CD14-positive monocyte (primary cell): ENCODE data around the gene WRNIP1. TPM values are rescaled to one million over a fixed set of nuclear protein-coding genes. Genes with fewer than 3 reads are reported as not detected.

Experiments used
- DNase-seq, 3 donors: peaks; one replicate each; pipeline ENCODE4 v3.0.0-alpha.2; 2011 to 2022
- H2AFZ ChIP-seq: 2 replicates; pipeline ENCODE4 v1.6.0; 2012; ENCODE audit warnings: mild to moderate bottlenecking, low read depth, low read length, inconsistent platforms; ENCODE audit not compliant: insufficient read depth, poor library complexity, severe bottlenecking
- H3K27ac ChIP-seq, 2 donors: 1 replicate in 1 of 2; 2 replicates in 1 of 2; pipeline ENCODE4 v1.5.1; 2012 to 2013; ENCODE audit warnings: low read length in 2 of 2, control low read depth in 1 of 2, inconsistent platforms in 1 of 2, low read depth in 1 of 2, mild to moderate bottlenecking in 1 of 2
- H3K27me3 ChIP-seq, 2 donors: one replicate each; pipeline versions ENCODE4 v1.6.0 to v1.6.1; 2011 to 2013; ENCODE audit warnings: low read length in 2 of 2; ENCODE audit not compliant: control insufficient read depth in 2 of 2, insufficient read depth in 2 of 2
- H3K36me3 ChIP-seq, 2 donors: replicated peaks in 1 of 2; 1 replicate in 1 of 2; 2 replicates in 1 of 2; pipeline versions ENCODE4 v1.5.1 to v1.6.1; 2012 to 2013; ENCODE audit warnings: low read length in 2 of 2, control low read depth in 1 of 2, inconsistent platforms in 1 of 2, mild to moderate bottlenecking in 1 of 2; ENCODE audit not compliant: insufficient read depth in 2 of 2, control insufficient read depth in 1 of 2
- H3K4me1 ChIP-seq, 2 donors: 1 replicate in 1 of 2; 2 replicates in 1 of 2; pipeline versions ENCODE4 v1.5.1 to v1.6.1; 2012 to 2013; ENCODE audit warnings: low read length in 2 of 2, control low read depth in 1 of 2, inconsistent platforms in 1 of 2, mild to moderate bottlenecking in 1 of 2, moderate library complexity in 1 of 2; ENCODE audit not compliant: insufficient read depth in 2 of 2, control insufficient read depth in 1 of 2
- H3K4me2 ChIP-seq: replicated peaks from 2 replicates; pipeline ENCODE3; 2012; ENCODE audit warnings: low read length, moderate library complexity, mild to moderate bottlenecking; ENCODE audit not compliant: poor library complexity, severe bottlenecking; ENCODE audit errors: extremely low read depth
- H3K4me3 ChIP-seq, 3 experiments: fragments of 200-600 bp in 1 of 3; sonication (generic) in 1 of 3; replicated peaks in 1 of 3; 1 replicate in 2 of 3; 2 replicates in 1 of 3; pipeline ENCODE4 v1.5.1; 2011 to 2013; ENCODE audit warnings: low read length in 3 of 3, mild to moderate bottlenecking in 3 of 3, control low read depth in 2 of 3, low read depth in 2 of 3, inconsistent platforms in 1 of 3, moderate library complexity in 1 of 3
- H3K79me2 ChIP-seq: 2 replicates; pipeline ENCODE4 v1.6.0; 2012; ENCODE audit warnings: mild to moderate bottlenecking, control low read depth, inconsistent platforms, low read length, moderate library complexity; ENCODE audit not compliant: insufficient read depth
- H3K9ac ChIP-seq: 2 replicates; pipeline ENCODE4 v1.6.0; 2017; ENCODE audit warnings: low read length, mild to moderate bottlenecking; ENCODE audit not compliant: insufficient read depth, poor library complexity, severe bottlenecking
- H3K9me3 ChIP-seq, 2 donors: replicated peaks in 1 of 2; 1 replicate in 1 of 2; 2 replicates in 1 of 2; pipeline versions ENCODE4 v1.5.1 to v1.6.1; 2012 to 2013; ENCODE audit warnings: low read length in 2 of 2, control low read depth in 1 of 2; ENCODE audit not compliant: control insufficient read depth in 1 of 2, insufficient read depth in 1 of 2
- H4K20me1 ChIP-seq: 2 replicates; pipeline ENCODE4 v1.6.0; 2012; ENCODE audit warnings: mild to moderate bottlenecking, low read length, control low read depth, moderate library complexity; ENCODE audit not compliant: insufficient read depth
- H3K27ac Mint-ChIP-seq, 7 donors: one replicate each; pipeline ENCODE4 v1.8.0; 2020; ENCODE audit warnings: mild to moderate bottlenecking in 7 of 7, mixed read lengths in 7 of 7, moderate library complexity in 6 of 7, inconsistent platforms in 2 of 7
- H3K27me3 Mint-ChIP-seq, 3 donors: one replicate each; pipeline ENCODE4 v1.8.0; 2021 to 2022; ENCODE audit warnings: low read depth in 3 of 3, mild to moderate bottlenecking in 3 of 3, mixed read lengths in 3 of 3, moderate library complexity in 3 of 3, inconsistent platforms in 1 of 3
- H3K36me3 Mint-ChIP-seq, 2 donors: one replicate each; pipeline ENCODE4 v1.8.0; 2020; ENCODE audit warnings: mixed read lengths in 2 of 2, inconsistent platforms in 1 of 2, mild to moderate bottlenecking in 1 of 2
- H3K4me1 Mint-ChIP-seq: one replicate; pipeline ENCODE4 v1.8.0; 2020; ENCODE audit warnings: mild to moderate bottlenecking, mixed read lengths
- H3K4me3 Mint-ChIP-seq, 2 donors: one replicate each; pipeline ENCODE4 v1.8.0; 2020; ENCODE audit warnings: mild to moderate bottlenecking in 2 of 2, mixed read lengths in 2 of 2, moderate library complexity in 1 of 2
- H3K9me3 Mint-ChIP-seq, 7 donors: one replicate each; pipeline ENCODE4 v1.8.0; 2020 to 2022; ENCODE audit warnings: mixed read lengths in 7 of 7, mild to moderate bottlenecking in 6 of 7, moderate library complexity in 6 of 7, inconsistent platforms in 2 of 7
- WGBS: methylation state at CpG from one replicate; pipeline ENCODE4 v1.1.5; 2013; ENCODE audit warnings: missing lambda C conversion rate; ENCODE audit not compliant: insufficient coverage; 5-methylcytosine and 5-hydroxymethylcytosine counted together
- intact Hi-C, 2 donors: fragments of 100-400 bp; cut with micrococcal nuclease; formaldehyde crosslinking; loops; one replicate each; pipeline versions ENCODE4 v1.15.0 to v1.15.1; 2023
- polyA plus RNA-seq, 3 donors: library from polyadenylated mRNA; depleted of rRNA in 1 of 3; unstranded in 2 of 3; stranded (reverse) in 1 of 3; fragments of 300-500 nt in 2 of 3; fragments of >200 nt in 1 of 3; fragmentation: Illumina TruSeq in 2 of 3; gene quantifications; 1 replicate in 2 of 3; 2 replicates in 1 of 3; pipeline ENCODE4 v1.2.3, GENCODE V29; 2012 to 2021
- TF ChIP-seq, protein P1 (sequence below): fragments of 200-600 bp; IDR thresholded peaks from one replicate; pipeline ENCODE4 v1.8.0; 2022; ENCODE audit warnings: antibody characterized with exemption, mild to moderate bottlenecking

WRNIP1 gene
- polyA plus RNA-seq, 3 donors = 17.5 to 25.8 (median 17.8) TPM

DNA sequence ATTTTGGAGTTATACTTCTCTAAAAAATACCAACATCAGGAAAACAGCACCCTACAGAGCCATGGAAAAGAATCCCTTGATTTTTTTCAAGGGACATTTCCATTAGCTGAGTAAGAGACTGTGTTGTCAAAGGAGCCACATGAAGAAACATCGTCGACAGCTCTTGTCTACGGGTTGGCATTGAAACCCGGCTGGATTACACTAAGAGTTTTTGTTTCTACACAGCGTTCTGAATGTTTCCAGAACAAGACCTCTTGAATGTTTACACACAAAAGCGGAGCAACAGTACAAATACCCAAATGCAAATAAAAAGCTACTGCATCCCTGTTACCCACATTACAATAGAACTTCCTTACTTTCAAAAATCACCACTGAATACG, 12.1 kb upstream of the WRNIP1 start:
- H3K27me3 ChIP-seq = no peaks in the 10 kb centered on the region
- no peaks in the 10 kb centered on the region for H3K36me3 ChIP-seq
- WGBS = 70% methylated on average over 2 of the region's 7 CpGs
- no peak overlapping the region for H3K4me2 ChIP-seq
- TF ChIP-seq, protein P1, sequence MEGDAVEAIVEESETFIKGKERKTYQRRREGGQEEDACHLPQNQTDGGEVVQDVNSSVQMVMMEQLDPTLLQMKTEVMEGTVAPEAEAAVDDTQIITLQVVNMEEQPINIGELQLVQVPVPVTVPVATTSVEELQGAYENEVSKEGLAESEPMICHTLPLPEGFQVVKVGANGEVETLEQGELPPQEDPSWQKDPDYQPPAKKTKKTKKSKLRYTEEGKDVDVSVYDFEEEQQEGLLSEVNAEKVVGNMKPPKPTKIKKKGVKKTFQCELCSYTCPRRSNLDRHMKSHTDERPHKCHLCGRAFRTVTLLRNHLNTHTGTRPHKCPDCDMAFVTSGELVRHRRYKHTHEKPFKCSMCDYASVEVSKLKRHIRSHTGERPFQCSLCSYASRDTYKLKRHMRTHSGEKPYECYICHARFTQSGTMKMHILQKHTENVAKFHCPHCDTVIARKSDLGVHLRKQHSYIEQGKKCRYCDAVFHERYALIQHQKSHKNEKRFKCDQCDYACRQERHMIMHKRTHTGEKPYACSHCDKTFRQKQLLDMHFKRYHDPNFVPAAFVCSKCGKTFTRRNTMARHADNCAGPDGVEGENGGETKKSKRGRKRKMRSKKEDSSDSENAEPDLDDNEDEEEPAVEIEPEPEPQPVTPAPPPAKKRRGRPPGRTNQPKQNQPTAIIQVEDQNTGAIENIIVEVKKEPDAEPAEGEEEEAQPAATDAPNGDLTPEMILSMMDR = no peak
- H3K9me3 ChIP-seq = no peaks in the 10 kb centered on the region
- H3K9ac ChIP-seq = no peak overlapping the region
- H2AFZ ChIP-seq = no peak overlapping the region
- Mint-ChIP-seq H3K27ac (no peak overlapping the region), H3K4me1 (peaks cover 18% of the 10 kb centered on the region), H3K27me3 (peaks cover 0 to 9% (median 8%) of the 10 kb centered on the region in 3 donors), H3K36me3 (no peaks in the 10 kb centered on the region), H3K9me3 (no peaks in the 10 kb centered on the region), H3K4me3 (no peak overlapping the region)
- no peak overlapping the region for H3K4me3 ChIP-seq
- DNase-seq = no peak
- H3K27ac ChIP-seq = no peak overlapping the region
- peaks cover 15 to 17% of the 10 kb centered on the region in 2 donors for H3K4me1 ChIP-seq
- intact Hi-C loops = no loop called here
- H3K79me2 ChIP-seq = no peaks in the 10 kb centered on the region
- no peaks in the 10 kb centered on the region for H4K20me1 ChIP-seq

DNA sequence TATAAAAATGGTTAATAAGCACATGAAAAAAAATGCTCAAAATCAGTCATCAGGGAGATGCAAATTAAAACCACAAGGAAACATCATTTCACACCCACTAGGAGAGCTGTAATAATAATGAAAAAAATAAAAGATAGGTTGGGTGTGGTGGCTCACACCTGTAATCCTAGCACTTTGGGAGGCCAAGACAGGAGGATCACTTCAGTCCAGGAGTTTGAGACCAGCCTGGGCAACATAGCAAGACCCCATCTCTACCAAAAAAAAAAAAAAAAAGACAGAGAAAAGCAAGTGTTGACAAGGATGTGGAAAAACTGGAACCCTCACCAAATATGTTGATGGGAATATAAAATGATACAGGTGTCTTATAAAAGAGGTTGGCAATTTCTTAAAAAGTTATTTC, 11.4 kb upstream of the WRNIP1 start:
- H2AFZ ChIP-seq = no peak overlapping the region
- Mint-ChIP-seq H3K4me3 (no peak overlapping the region), H3K9me3 (no peaks in the 10 kb centered on the region), H3K36me3 (no peaks in the 10 kb centered on the region), H3K27me3 (peaks cover 0 to 8% (median 7%) of the 10 kb centered on the region in 3 donors), H3K27ac (no peak overlapping the region), H3K4me1 (peaks cover 18% of the 10 kb centered on the region)
- no peaks in the 10 kb centered on the region for H3K79me2 ChIP-seq
- no peaks in the 10 kb centered on the region for H4K20me1 ChIP-seq
- H3K4me1 ChIP-seq = peaks cover 15 to 17% of the 10 kb centered on the region in 2 donors
- no peak overlapping the region for H3K4me3 ChIP-seq
- intact Hi-C loops = no loop called here
- no peaks in the 10 kb centered on the region for H3K27me3 ChIP-seq
- H3K27ac ChIP-seq = no peak overlapping the region
- DNase-seq = no peak
- TF ChIP-seq, protein P1 = no peak
- no peaks in the 10 kb centered on the region for H3K36me3 ChIP-seq
- no peak overlapping the region for H3K4me2 ChIP-seq
- no peaks in the 10 kb centered on the region for H3K9me3 ChIP-seq
- H3K9ac ChIP-seq = no peak overlapping the region
